GM23338 (cell line): ENCODE measurements around the gene PAF1. TPM values are rescaled to one million over a fixed set of nuclear protein-coding genes. Genes with fewer than 3 reads are reported as not detected.

ENCODE experiments used
- ATAC-seq: fragments of 200-7000 bp; cut with Tn5 transposase; 3 replicates; pipeline ENCODE4 v1.9.1; 2020
- DNase-seq: peaks from one replicate; pipeline ENCODE4 v3.0.0-alpha.2; 2015; ENCODE audit warnings: low spot score
- H2AFZ ChIP-seq: fragments of 200-600 bp; sonication (generic); 2 replicates; pipeline ENCODE4 v1.8.0; 2016; ENCODE audit warnings: antibody characterized with exemption, mild to moderate bottlenecking, moderate library complexity
- H3F3A ChIP-seq: fragments of 200-600 bp; sonication (generic); replicated peaks from 2 replicates; pipeline ENCODE4 v1.8.0; 2017; ENCODE audit warnings: antibody characterized with exemption, mixed run types, low read depth
- H3K27ac ChIP-seq: fragments of 200-600 bp; sonication (generic); 2 replicates; pipeline ENCODE4 v1.6.1; 2016; ENCODE audit warnings: low read depth
- H3K27me3 ChIP-seq: fragments of 200-600 bp; sonication (generic); 2 replicates; pipeline ENCODE4 v1.8.0; 2016; ENCODE audit warnings: mild to moderate bottlenecking, mixed run types, moderate library complexity; ENCODE audit not compliant: insufficient read depth
- H3K36me3 ChIP-seq: fragments of 200-600 bp; sonication (generic); 2 replicates; pipeline ENCODE4 v1.8.0; 2016; ENCODE audit warnings: mild to moderate bottlenecking; ENCODE audit not compliant: insufficient read depth
- H3K4me1 ChIP-seq: fragments of 200-600 bp; sonication (generic); 2 replicates; pipeline ENCODE4 v1.8.0; 2016; ENCODE audit warnings: mild to moderate bottlenecking, moderate library complexity; ENCODE audit not compliant: insufficient read depth
- H3K4me2 ChIP-seq: fragments of 200-600 bp; sonication (generic); 2 replicates; pipeline ENCODE4 v1.7.1; 2017; ENCODE audit warnings: mixed run types
- H3K4me3 ChIP-seq: fragments of 200-600 bp; sonication (generic); 2 replicates; pipeline ENCODE4 v1.6.1; 2016; ENCODE audit warnings: mixed run types
- H3K79me2 ChIP-seq: fragments of 200-600 bp; sonication (generic); replicated peaks from 2 replicates; pipeline ENCODE4 v1.8.0; 2017; ENCODE audit warnings: mild to moderate bottlenecking; ENCODE audit not compliant: insufficient read depth
- H3K9me2 ChIP-seq: fragments of 200-600 bp; sonication (generic); 2 replicates; pipeline ENCODE4 v1.8.0; 2017; ENCODE audit not compliant: insufficient read depth
- H4K20me1 ChIP-seq: fragments of 200-600 bp; sonication (generic); replicated peaks from 2 replicates; pipeline ENCODE4 v1.8.0; 2017; ENCODE audit warnings: mild to moderate bottlenecking; ENCODE audit not compliant: insufficient read depth
- H3K27ac Mint-ChIP-seq: 2 replicates; pipeline ENCODE4 v1.8.0; 2020; ENCODE audit warnings: inconsistent platforms, mild to moderate bottlenecking, moderate library complexity, mixed read lengths
- H3K27me3 Mint-ChIP-seq: 3 replicates; pipeline ENCODE4 v1.8.0; 2022; ENCODE audit warnings: low read depth, mild to moderate bottlenecking, moderate library complexity, mixed read lengths, inconsistent platforms; ENCODE audit not compliant: insufficient read depth, poor library complexity
- H3K36me3 Mint-ChIP-seq: 3 replicates; pipeline ENCODE4 v1.8.0; 2021; ENCODE audit warnings: low read depth, mild to moderate bottlenecking, inconsistent platforms, moderate library complexity, mixed read lengths
- H3K4me1 Mint-ChIP-seq: 3 replicates; pipeline ENCODE4 v1.8.0; 2020; ENCODE audit warnings: mild to moderate bottlenecking, inconsistent platforms, mixed read lengths
- H3K4me3 Mint-ChIP-seq: 3 replicates; pipeline ENCODE4 v1.8.0; 2021; ENCODE audit warnings: moderate library complexity, mild to moderate bottlenecking, inconsistent platforms, mixed read lengths
- H3K9me3 Mint-ChIP-seq: 3 replicates; pipeline ENCODE4 v1.8.0; 2020; ENCODE audit warnings: moderate library complexity, mild to moderate bottlenecking, inconsistent platforms, mixed read lengths
- ETS1 ChIP-seq: IDR thresholded peaks from 2 replicates; pipeline ENCODE4 v1.6.1; 2016; ENCODE audit warnings: antibody characterized with exemption
- JUNB ChIP-seq: IDR thresholded peaks from one replicate; pipeline ENCODE4 v1.6.1; 2016; ENCODE audit warnings: antibody characterized with exemption; ENCODE audit not compliant: unreplicated experiment
- POLR2AphosphoS5 ChIP-seq: IDR thresholded peaks from 2 replicates; pipeline ENCODE4 v1.6.1; 2016; ENCODE audit warnings: antibody characterized with exemption, low read depth
- REST ChIP-seq: IDR thresholded peaks from one replicate; pipeline ENCODE4 v1.6.1; 2018; ENCODE audit warnings: antibody characterized with exemption; ENCODE audit not compliant: unreplicated experiment
- STAT1 ChIP-seq: IDR thresholded peaks from one replicate; pipeline ENCODE4 v1.6.1; 2016; ENCODE audit warnings: antibody characterized with exemption; ENCODE audit not compliant: unreplicated experiment
- ZNF114 ChIP-seq: fragments of 250-450 bp; sonication (Bioruptor Pico); IDR thresholded peaks from 2 replicates; pipeline ENCODE4 v1.5.0; 2020; ENCODE audit warnings: mild to moderate bottlenecking, moderate library complexity
- ZNF462 ChIP-seq: fragments of 250-450 bp; sonication (Bioruptor Pico); IDR thresholded peaks from 2 replicates; pipeline ENCODE4 v1.5.0; 2020; ENCODE audit warnings: mild to moderate bottlenecking, moderate library complexity
- polyA plus RNA-seq: library from polyadenylated mRNA; unstranded; fragments of >200 nt; fragmentation: Nextera tagmentation; extraction: Ambion mirVana; gene quantifications from 2 replicates; pipeline ENCODE4 v1.2.1, GENCODE V29; 2016
- total RNA-seq: library from RNA; depleted of rRNA; stranded (reverse); fragments of >200 nt; shearing (Covaris generic); gene quantifications from 2 replicates; pipeline ENCODE4 v1.2.3, GENCODE V29; 2014

PAF1 gene
- total and polyA plus RNA-seq, 2 experiments from 2014 or later, result 22.1 to 47.3 TPM

- H3K36me3 Mint-ChIP-seq, result peaks cover 79% of the 10 kb centered on the region
These were observed 10.1 kb downstream of the PAF1 start for GRCh38 chr19:39380521-39381502.

GRCh38 chr19:39379865-39380396, 11.0 kb downstream of the PAF1 start:
- H3K79me2 ChIP-seq, result no peaks in the 10 kb centered on the region
- Mint-ChIP-seq H3K27ac (no peak overlapping the region), H3K4me3 (no peak overlapping the region), H3K36me3 (peaks cover 76% of the 10 kb centered on the region), H3K27me3 (peaks cover 8% of the 10 kb centered on the region), H3K9me3 (no peaks in the 10 kb centered on the region), H3K4me1 (peaks cover 3% of the 10 kb centered on the region; the same call in 2 of the 3 replicates)
- H3K27ac ChIP-seq, result no peak overlapping the region
- ATAC-seq, result no peak
- no peak overlapping the region for H3K4me2 ChIP-seq
- H3K27me3 ChIP-seq, result no peaks in the 10 kb centered on the region
- no peaks in the 10 kb centered on the region for H3K9me2 ChIP-seq
- peaks cover 29% of the 10 kb centered on the region for H3K36me3 ChIP-seq
- H4K20me1 ChIP-seq, result peaks cover 13% of the 10 kb centered on the region
- H3F3A ChIP-seq, result no peaks in the 10 kb centered on the region
- no peak for DNase-seq
- H2AFZ ChIP-seq, result no peak overlapping the region
- H3K4me3 ChIP-seq, result no peak overlapping the region
- peaks cover 2% of the 10 kb centered on the region; the same call in 1 of the 2 replicates for H3K4me1 ChIP-seq
- TF ChIP-seq ZNF462 (CRISPR knock-in tag), result no peak
- TF ChIP-seq POLR2AphosphoS5, result no peak
- no peak for TF ChIP-seq STAT1
- TF ChIP-seq REST, result no peak

More at GRCh38 chr19:39380521-39381502, 10.1 kb downstream of the PAF1 start:
- Mint-ChIP-seq H3K9me3 (no peaks in the 10 kb centered on the region), H3K27me3 (peaks cover 17% of the 10 kb centered on the region), H3K4me1 (peaks cover 11% of the 10 kb centered on the region), H3K4me3 (no peak overlapping the region; the same call in 2 of the 3 replicates), H3K27ac (no peak overlapping the region)
- Histone ChIP-seq H3K27ac (no peak overlapping the region), H3K79me2 (no peaks in the 10 kb centered on the region), H3K27me3 (no peaks in the 10 kb centered on the region), H3K9me2 (no peaks in the 10 kb centered on the region), H3K4me3 (no peak overlapping the region), H2AFZ (no peak overlapping the region), H3F3A (peaks cover 4% of the 10 kb centered on the region; the same call in 1 of the 2 replicates), H3K4me2 (no peak overlapping the region), H4K20me1 (peaks cover 16% of the 10 kb centered on the region), H3K4me1 (peaks cover 6% of the 10 kb centered on the region; the same call in 1 of the 2 replicates), H3K36me3 (peaks cover 32% of the 10 kb centered on the region)
- ATAC-seq, result no peak
- DNase-seq, result no peak
- TF ChIP-seq ETS1, result no peak
- no peak for TF ChIP-seq ZNF114 (CRISPR knock-in tag)
- TF ChIP-seq STAT1, result no peak
- no peak for TF ChIP-seq JUNB
- no peak for TF ChIP-seq POLR2AphosphoS5
